HCT116 (cell line): Measurements from ENCODE around the gene SPTBN1.

Source experiments
- CTCF ChIP-seq, 3 experiments: fragments of 200-600 bp in 1 of 3; sonication (generic) in 1 of 3; IDR thresholded peaks in 2 of 3; conservative IDR thresholded peaks in 1 of 3; 2 replicates each; pipeline ENCODE4 v1.5.1; 2012 to 2017; ENCODE audit warnings: low read depth in 2 of 3, low read length in 2 of 3, antibody characterized with exemption in 1 of 3, borderline replicate concordance in 1 of 3, control low read depth in 1 of 3, mild to moderate bottlenecking in 1 of 3, mixed read lengths in 1 of 3, mixed run types in 1 of 3, moderate library complexity in 1 of 3; ENCODE audit not compliant: insufficient read depth in 1 of 3
- ZNF274 ChIP-seq: fragments of 200-500 bp; sonication (Bioruptor generic); IDR thresholded peaks from 2 replicates; pipeline ENCODE4 v1.6.1; 2014; ENCODE audit warnings: mild to moderate bottlenecking, low read depth, low read length, inconsistent platforms

DNA sequence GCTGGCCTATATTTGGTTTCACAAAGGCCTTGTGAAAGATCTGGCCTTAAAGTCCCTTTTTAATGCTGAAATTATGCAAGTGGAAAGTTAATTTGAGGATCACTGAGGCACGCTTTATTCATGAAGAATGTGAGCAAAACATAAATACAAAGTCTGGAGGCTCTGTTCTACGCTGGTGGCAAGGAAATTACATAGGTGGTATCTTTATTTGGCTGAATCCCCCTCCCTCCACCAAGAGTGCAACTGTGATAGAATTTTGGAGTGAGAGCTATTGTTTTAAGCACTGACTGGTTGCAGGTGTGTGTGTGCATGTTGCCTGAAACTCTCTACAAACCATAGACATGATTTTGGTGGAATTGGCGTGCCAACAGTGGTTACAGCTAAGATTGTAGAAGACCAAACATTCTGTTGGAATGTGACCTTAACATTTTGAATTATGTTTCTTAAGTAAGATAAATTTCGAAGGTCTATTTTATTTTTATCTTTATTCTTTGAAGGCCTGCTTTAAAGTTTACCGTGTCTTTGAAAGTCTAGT is 114.3 kb downstream of the SPTBN1 start:
- TF ChIP-seq ZNF274 (no peak), CTCF (IDR thresholded peaks at IDR 0.05 in 2 of 3, conservative IDR thresholded peaks at IDR 0.05 in 1 of 3; ENCODE audit: borderline replicate concordance in 1 of 3, insufficient read depth in 1 of 3, low read depth in 2 of 3, low read length in 2 of 3) (no peak)
